HL-60 (cell line): ENCODE measurements around the gene FKBP1B.

Experiments
- CTCF ChIP-seq: IDR thresholded peaks from one replicate; pipeline ENCODE4 v1.5.1; 2011; ENCODE audit warnings: low read length, control low read depth, inconsistent platforms; ENCODE audit not compliant: insufficient read depth
- GABPA ChIP-seq: IDR thresholded peaks from 2 replicates; pipeline ENCODE4 v1.6.1; 2012; ENCODE audit warnings: low read depth
- POLR2AphosphoS5 ChIP-seq: IDR thresholded peaks from 2 replicates; pipeline ENCODE4 v1.6.1; 2012; ENCODE audit warnings: low read depth
- SPI1 ChIP-seq: IDR thresholded peaks from 2 replicates; pipeline ENCODE4 v1.6.1; 2012; ENCODE audit warnings: low read depth, mild to moderate bottlenecking, borderline replicate concordance

- TF ChIP-seq CTCF (no peak), POLR2AphosphoS5 (no peak), GABPA (no peak), SPI1 (no peak)
Measured at GRCh38 chr2:24012521-24013188, 36.9 kb upstream of the FKBP1B start.
